K562 (cell line): Measurements from ENCODE around the gene OR6K6. TPM values are rescaled to one million over a fixed set of nuclear protein-coding genes. Genes with fewer than 3 reads are reported as not detected.
A peak's percentile ranks its signal among the peaks of the same experiment; 100 is the strongest.

Experiments used
- ATAC-seq: fragments of 200-7000 bp; cut with Tn5 transposase; 3 replicates; pipeline ENCODE4 v1.9.1; 2020; ENCODE audit warnings: moderate library complexity
- BruUV-seq: library from RNA; stranded (reverse); fragments of 400-500 nt; replicated peaks from 2 replicates; lab custom pipeline; 2021; lab: Mats Ljungman, UMichigan
- CTCF ChIA-PET: fragments of 300-600 bp; formaldehyde crosslinking; extraction: SDS; loops from one replicate; lab custom pipeline; 2021; ENCODE audit warnings: low intra/inter-chr PET ratio; lab: Yijun Ruan, JAX
- POLR2A ChIA-PET: fragments of 300-600, 350-650 bp; sonication (Branson Sonifier 250); formaldehyde crosslinking; extraction: SDS; loops from one replicate; lab custom pipeline; 2021; ENCODE audit warnings: antibody characterized with exemption, inconsistent platforms; lab: Yijun Ruan, JAX
- DNase-seq, 4 experiments: peaks; one replicate each; pipeline versions ENCODE4 v3.0.0 to v3.0.0-alpha.2; 2011 to 2018; ENCODE audit warnings: low spot score in 3 of 4, mixed read lengths in 3 of 4; ENCODE audit errors: extremely low read depth in 1 of 4
- FAIRE-seq: peaks from 2 replicates; lab custom pipeline; 2011; peaks lifted over from hg19 to GRCh38; lab: Jason Lieb, UNC
- H2AFZ ChIP-seq: 2 replicates; pipeline ENCODE4 v1.6.0; 2011; ENCODE audit warnings: low read depth, low read length, control low read depth, inconsistent platforms
- H3K27ac ChIP-seq: fragments of 200-600 bp; 3 replicates; pipeline ENCODE4 v1.8.0; 2011; ENCODE audit warnings: low read depth, mild to moderate bottlenecking, control low read depth, inconsistent platforms, low read length, moderate library complexity, mixed read lengths; ENCODE audit errors: extremely low read depth
- H3K27me3 ChIP-seq, 2 experiments: fragments of 300-600 bp in 1 of 2; 2 replicates in 1 of 2; 3 replicates in 1 of 2; pipeline versions ENCODE4 v1.6.0 to v1.8.0; 2011; ENCODE audit warnings: inconsistent platforms in 2 of 2, low read length in 2 of 2, mild to moderate bottlenecking in 1 of 2, mixed read lengths in 1 of 2, moderate library complexity in 1 of 2; ENCODE audit not compliant: control insufficient read depth in 2 of 2, insufficient read depth in 2 of 2
- H3K36me3 ChIP-seq: fragments of 300-600 bp; 3 replicates; pipeline ENCODE4 v1.8.0; 2011; ENCODE audit warnings: mild to moderate bottlenecking, low read length, inconsistent platforms; ENCODE audit not compliant: control insufficient read depth, insufficient read depth
- H3K4me1 ChIP-seq, 2 experiments: fragments of 200-600 bp in 1 of 2; replicated peaks in 1 of 2; 2 replicates in 1 of 2; 3 replicates in 1 of 2; pipeline versions ENCODE4 v1.5.1 to v1.8.0; 2011; ENCODE audit warnings: inconsistent platforms in 2 of 2, low read length in 2 of 2, mild to moderate bottlenecking in 1 of 2, mixed read lengths in 1 of 2, moderate library complexity in 1 of 2; ENCODE audit not compliant: control insufficient read depth in 2 of 2, insufficient read depth in 2 of 2
- H3K4me2 ChIP-seq: 2 replicates; pipeline ENCODE4 v1.6.1; 2011; ENCODE audit warnings: low read length, control low read depth, inconsistent platforms, mixed read lengths; ENCODE audit not compliant: insufficient read depth
- H3K4me3 ChIP-seq: fragments of 200-600 bp; sonication (generic), shearing (Covaris generic); 2 replicates; pipeline ENCODE4 v1.5.1; 2016; ENCODE audit warnings: control low read depth, inconsistent platforms
- H3K79me2 ChIP-seq: fragments of 200-600 bp; 3 replicates; pipeline ENCODE4 v1.8.0; 2011; ENCODE audit warnings: low read length, inconsistent platforms; ENCODE audit not compliant: control insufficient read depth, insufficient read depth
- H3K9ac ChIP-seq, 2 experiments: 2 replicates each; pipeline versions ENCODE4 v1.6.0 to v1.6.1; 2011; ENCODE audit warnings: low read depth in 2 of 2, low read length in 2 of 2, control low read depth in 1 of 2, inconsistent platforms in 1 of 2, mild to moderate bottlenecking in 1 of 2, mixed read lengths in 1 of 2; ENCODE audit not compliant: insufficient read depth in 1 of 2
- H3K9me1 ChIP-seq: one replicate; pipeline ENCODE4 v1.6.0; 2011; ENCODE audit warnings: inconsistent platforms, mild to moderate bottlenecking, low read length, moderate library complexity; ENCODE audit not compliant: control insufficient read depth, insufficient read depth
- H3K9me3 ChIP-seq: replicated peaks from 2 replicates; pipeline ENCODE4 v1.5.1; 2011; ENCODE audit warnings: low read depth, low read length, inconsistent platforms; ENCODE audit not compliant: control insufficient read depth, insufficient read depth
- H4K20me1 ChIP-seq: replicated peaks from 2 replicates; pipeline ENCODE4 v1.6.1; 2011; ENCODE audit warnings: low read length, inconsistent platforms, mixed read lengths; ENCODE audit not compliant: control insufficient read depth, insufficient read depth
- AFF1 ChIP-seq, 2 experiments: fragments of 450-650 bp; IDR thresholded peaks; 2 replicates each; pipeline ENCODE4 v1.6.1; 2018; ENCODE audit warnings: mild to moderate bottlenecking in 2 of 2, low read depth in 1 of 2; ENCODE audit not compliant: partially characterized antibody in 2 of 2
- CEBPZ ChIP-seq: fragments of 150-350 bp; IDR thresholded peaks from 2 replicates; pipeline ENCODE4 v1.6.1; 2014; ENCODE audit warnings: low read depth, mild to moderate bottlenecking, low read length, borderline replicate concordance
- HMGXB4 ChIP-seq: sonication (generic); formaldehyde crosslinking; IDR thresholded peaks from 2 replicates; pipeline ENCODE4 v1.8.1; 2023; ENCODE audit warnings: mild to moderate bottlenecking, missing genetic modification reagents
- KHSRP ChIP-seq: fragments of 450-650 bp; IDR thresholded peaks from 2 replicates; pipeline ENCODE4 v1.6.1; 2017
- MXD1 ChIP-seq: fragments of 250-450 bp; sonication (Bioruptor Pico); IDR thresholded peaks from 2 replicates; pipeline ENCODE4 v1.8.0; 2021; ENCODE audit warnings: borderline replicate concordance, mild to moderate bottlenecking, moderate library complexity; ENCODE audit not compliant: poor library complexity, severe bottlenecking
- SMAD1 ChIP-seq: fragments of 150-350 bp; IDR thresholded peaks from 2 replicates; pipeline ENCODE4 v1.6.1; 2014; ENCODE audit warnings: low read length, low read depth; ENCODE audit not compliant: partially characterized antibody
- SREBF2 ChIP-seq: sonication (generic); formaldehyde crosslinking; IDR thresholded peaks from 2 replicates; pipeline ENCODE4 v1.4.0; 2020; ENCODE audit warnings: mild to moderate bottlenecking, missing genetic modification reagents
- ZBTB33 ChIP-seq: sonication (generic); formaldehyde crosslinking; IDR thresholded peaks from 2 replicates; pipeline ENCODE4 v1.8.1; 2023; ENCODE audit warnings: mild to moderate bottlenecking, missing genetic modification reagents
- ZFP1 ChIP-seq: fragments of 450-650 bp; formaldehyde crosslinking; IDR thresholded peaks from 2 replicates; pipeline ENCODE4 v1.4.0; 2020; ENCODE audit warnings: mild to moderate bottlenecking, mixed read lengths
- ZNF23 ChIP-seq: fragments of 250-450 bp; sonication (Bioruptor Pico); IDR thresholded peaks from 2 replicates; pipeline ENCODE4 v1.4.0; 2020; ENCODE audit warnings: mild to moderate bottlenecking
- whole genome bisulfite sequencing: fragments of 100-300 bp; shearing (Covaris generic); methylation state at CpG from one replicate; pipeline ENCODE4 v1.1.6; 2016; ENCODE audit warnings: low coverage, mixed read lengths; ENCODE audit not compliant: insufficient coverage; ENCODE audit errors: missing lambda C conversion rate; 5-methylcytosine and 5-hydroxymethylcytosine counted together
- in situ Hi-C: fragments of 300-500 bp; cut with MboI; formaldehyde crosslinking; loops from 4 replicates; pipeline ENCODE4 v1.15.0; 2018; ENCODE audit warnings: inconsistent platforms, mixed read lengths
- intact Hi-C: fragments of 100-400 bp; cut with micrococcal nuclease; formaldehyde crosslinking; loops from 2 replicates; pipeline ENCODE4 v1.14.2; 2022
- polyA plus RNA-seq, 8 experiments: library from polyadenylated mRNA; depleted of rRNA in 4 of 8; stranded (reverse) in 5 of 8; unstranded in 3 of 8; fragments of >200 nt; fragmentation: Nextera tagmentation in 2 of 8; fragmentation: Illumina TruSeq in 1 of 8; extraction: Ambion mirVana in 2 of 8; extraction: Trizol in 1 of 8; gene quantifications; 2 replicates each; pipeline versions ENCODE4 v1.2.1 to v1.2.3, GENCODE V29; 2011 to 2014; ENCODE audit warnings: inconsistent platforms in 1 of 8, missing spikeins in 1 of 8
- total RNA-seq, 7 experiments: library from RNA; depleted of rRNA in 6 of 7; stranded (reverse); fragments of >200 nt in 6 of 7; fragmentation: Illumina TruSeq in 2 of 7; extraction: Trizol in 2 of 7; gene quantifications; 2 replicates each; pipeline versions ENCODE4 v1.2.1 to v1.2.3, GENCODE V29; 2011 to 2021; ENCODE audit warnings: low replicate concordance in 1 of 7

OR6K6 gene
- total and polyA plus RNA-seq, 9 of the 15 experiments (the other 6 are each of a cell fraction or from before 2014, with no cell fraction given), result not detected

- Histone ChIP-seq H3K9me1 (no peaks in the 10 kb centered on the region), H3K9me3 (no peaks in the 10 kb centered on the region), H3K36me3 (no peaks in the 10 kb centered on the region), H3K27ac (no peak within 1 kb of the TSS), H3K27me3 (no peaks in the 10 kb centered on the region), H2AFZ (peak within 1 kb of the TSS; percentile 47; the same call in 1 of the 2 replicates), H4K20me1 (no peaks in the 10 kb centered on the region), H3K4me3 (no peak within 1 kb of the TSS), H3K79me2 (no peaks in the 10 kb centered on the region), H3K4me2 (no peak within 1 kb of the TSS), H3K9ac (no peak within 1 kb of the TSS), H3K4me1 (no peaks in the 10 kb centered on the region)
- intact Hi-C loops (no loop called here), in situ Hi-C loops (no loop called here)
- WGBS, result 36% methylated on average over 2 of the region's 2 CpGs
- FAIRE-seq (no peak), ATAC-seq (no peak), DNase-seq (no peak)
- BruUV-seq, result no TSS peak
- POLR2A ChIA-PET, result interaction anchor here (1.4 kb wide), 1 partner anchor 10 kb away, joined by 4 read pairs; no protein-coding TSS in a partner anchor
- CTCF ChIA-PET, result no interaction called here
- TF ChIP-seq SREBF2 (CRISPR knock-in tag) (no peak), HMGXB4 (CRISPR knock-in tag) (no peak), ZNF23 (CRISPR knock-in tag) (no peak), ZBTB33 (CRISPR knock-in tag) (no peak), CEBPZ (no peak), MXD1 (CRISPR knock-in tag) (no peak), SMAD1 (no peak), ZFP1 (CRISPR knock-in tag) (no peak), AFF1 (IDR thresholded peaks at IDR 0.05; ENCODE audit: low read depth in 1 of 2, partially characterized antibody in 2 of 2) (no peak), KHSRP (no peak)
These were observed 33.9 kb upstream of the OR6K6 start, which contains the start of gene OR6K3 for GRCh38 chr1:158720620-158721019. OR6K3 (minus strand) TSS chr1:158720720; CDS start chr1:158718115, 2,605 bp downstream.
